ENCODE measurements around the gene CSMD2. TPM values are rescaled to one million over a fixed set of nuclear protein-coding genes. Genes with fewer than 3 reads are reported as not detected.

The CSMD2 gene
- total and polyA plus RNA-seq, 2 experiments from 2014 or later = 5.3 to 16.6 TPM

DNA sequence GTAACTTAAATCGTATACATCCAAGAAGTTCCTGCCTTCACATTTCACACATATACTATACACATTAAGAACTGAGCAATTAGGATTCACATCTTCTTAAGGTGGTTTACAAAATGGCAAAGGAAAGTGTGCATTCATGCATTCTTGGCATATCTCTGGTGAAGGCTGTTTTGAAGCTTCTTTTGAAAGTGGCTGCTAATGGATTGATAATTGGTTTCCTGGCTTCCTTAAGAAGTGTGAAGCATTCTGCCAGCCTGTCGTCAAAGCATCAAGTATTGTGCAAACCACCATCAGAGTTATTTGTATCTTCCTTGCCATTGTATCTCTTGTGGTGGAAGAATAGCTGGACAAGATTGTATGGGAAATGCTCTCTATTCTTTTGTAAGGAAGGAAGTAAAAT is 396.2 kb downstream of the CSMD2 start (continued):
- TF ChIP-seq, protein P1, sequence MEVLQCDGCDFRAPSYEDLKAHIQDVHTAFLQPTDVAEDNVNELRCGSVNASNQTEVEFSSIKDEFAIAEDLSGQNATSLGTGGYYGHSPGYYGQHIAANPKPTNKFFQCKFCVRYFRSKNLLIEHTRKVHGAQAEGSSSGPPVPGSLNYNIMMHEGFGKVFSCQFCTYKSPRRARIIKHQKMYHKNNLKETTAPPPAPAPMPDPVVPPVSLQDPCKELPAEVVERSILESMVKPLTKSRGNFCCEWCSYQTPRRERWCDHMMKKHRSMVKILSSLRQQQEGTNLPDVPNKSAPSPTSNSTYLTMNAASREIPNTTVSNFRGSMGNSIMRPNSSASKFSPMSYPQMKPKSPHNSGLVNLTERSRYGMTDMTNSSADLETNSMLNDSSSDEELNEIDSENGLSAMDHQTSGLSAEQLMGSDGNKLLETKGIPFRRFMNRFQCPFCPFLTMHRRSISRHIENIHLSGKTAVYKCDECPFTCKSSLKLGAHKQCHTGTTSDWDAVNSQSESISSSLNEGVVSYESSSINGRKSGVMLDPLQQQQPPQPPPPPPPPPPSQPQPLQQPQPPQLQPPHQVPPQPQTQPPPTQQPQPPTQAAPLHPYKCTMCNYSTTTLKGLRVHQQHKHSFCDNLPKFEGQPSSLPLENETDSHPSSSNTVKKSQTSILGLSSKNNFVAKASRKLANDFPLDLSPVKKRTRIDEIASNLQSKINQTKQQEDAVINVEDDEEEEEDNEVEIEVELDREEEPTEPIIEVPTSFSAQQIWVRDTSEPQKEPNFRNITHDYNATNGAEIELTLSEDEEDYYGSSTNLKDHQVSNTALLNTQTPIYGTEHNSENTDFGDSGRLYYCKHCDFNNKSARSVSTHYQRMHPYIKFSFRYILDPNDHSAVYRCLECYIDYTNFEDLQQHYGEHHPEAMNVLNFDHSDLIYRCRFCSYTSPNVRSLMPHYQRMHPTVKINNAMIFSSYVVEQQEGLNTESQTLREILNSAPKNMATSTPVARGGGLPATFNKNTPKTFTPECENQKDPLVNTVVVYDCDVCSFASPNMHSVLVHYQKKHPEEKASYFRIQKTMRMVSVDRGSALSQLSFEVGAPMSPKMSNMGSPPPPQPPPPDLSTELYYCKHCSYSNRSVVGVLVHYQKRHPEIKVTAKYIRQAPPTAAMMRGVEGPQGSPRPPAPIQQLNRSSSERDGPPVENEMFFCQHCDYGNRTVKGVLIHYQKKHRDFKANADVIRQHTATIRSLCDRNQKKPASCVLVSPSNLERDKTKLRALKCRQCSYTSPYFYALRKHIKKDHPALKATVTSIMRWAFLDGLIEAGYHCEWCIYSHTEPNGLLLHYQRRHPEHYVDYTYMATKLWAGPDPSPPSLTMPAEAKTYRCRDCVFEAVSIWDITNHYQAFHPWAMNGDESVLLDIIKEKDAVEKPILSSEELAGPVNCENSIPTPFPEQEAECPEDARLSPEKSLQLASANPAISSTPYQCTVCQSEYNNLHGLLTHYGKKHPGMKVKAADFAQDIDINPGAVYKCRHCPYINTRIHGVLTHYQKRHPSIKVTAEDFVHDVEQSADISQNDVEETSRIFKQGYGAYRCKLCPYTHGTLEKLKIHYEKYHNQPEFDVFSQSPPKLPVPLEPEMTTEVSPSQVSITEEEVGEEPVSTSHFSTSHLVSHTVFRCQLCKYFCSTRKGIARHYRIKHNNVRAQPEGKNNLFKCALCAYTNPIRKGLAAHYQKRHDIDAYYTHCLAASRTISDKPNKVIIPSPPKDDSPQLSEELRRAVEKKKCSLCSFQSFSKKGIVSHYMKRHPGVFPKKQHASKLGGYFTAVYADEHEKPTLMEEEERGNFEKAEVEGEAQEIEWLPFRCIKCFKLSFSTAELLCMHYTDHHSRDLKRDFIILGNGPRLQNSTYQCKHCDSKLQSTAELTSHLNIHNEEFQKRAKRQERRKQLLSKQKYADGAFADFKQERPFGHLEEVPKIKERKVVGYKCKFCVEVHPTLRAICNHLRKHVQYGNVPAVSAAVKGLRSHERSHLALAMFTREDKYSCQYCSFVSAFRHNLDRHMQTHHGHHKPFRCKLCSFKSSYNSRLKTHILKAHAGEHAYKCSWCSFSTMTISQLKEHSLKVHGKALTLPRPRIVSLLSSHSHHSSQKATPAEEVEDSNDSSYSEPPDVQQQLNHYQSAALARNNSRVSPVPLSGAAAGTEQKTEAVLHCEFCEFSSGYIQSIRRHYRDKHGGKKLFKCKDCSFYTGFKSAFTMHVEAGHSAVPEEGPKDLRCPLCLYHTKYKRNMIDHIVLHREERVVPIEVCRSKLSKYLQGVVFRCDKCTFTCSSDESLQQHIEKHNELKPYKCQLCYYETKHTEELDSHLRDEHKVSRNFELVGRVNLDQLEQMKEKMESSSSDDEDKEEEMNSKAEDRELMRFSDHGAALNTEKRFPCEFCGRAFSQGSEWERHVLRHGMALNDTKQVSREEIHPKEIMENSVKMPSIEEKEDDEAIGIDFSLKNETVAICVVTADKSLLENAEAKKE (CRISPR knock-in tag; IDR thresholded peaks at IDR 0.05) = no peak
- TF ChIP-seq NANOG (IDR thresholded peaks at IDR 0.05; ENCODE audit: borderline replicate concordance) = no peak

GRCh38 chr1:33768106-33768505 is 396.9 kb downstream of the CSMD2 start:
- no peaks in the 10 kb centered on the region for H3K79me2 ChIP-seq (replicated peaks; ENCODE audit: insufficient read depth)
- H3K4me3 Mint-ChIP-seq = no peak overlapping the region
- no peak for ATAC-seq
- H3K27ac ChIP-seq (ENCODE audit: low read depth) = no peak overlapping the region
- DNase-seq (ENCODE audit: low spot score) = no peak
- H3K4me1 Mint-ChIP-seq = no peaks in the 10 kb centered on the region
- H3K36me3 ChIP-seq (ENCODE audit: insufficient read depth) = no peaks in the 10 kb centered on the region
- H3F3A ChIP-seq (replicated peaks; ENCODE audit: low read depth) = no peaks in the 10 kb centered on the region
- H2AFZ ChIP-seq = no peak overlapping the region
- H4K20me1 ChIP-seq (replicated peaks; ENCODE audit: insufficient read depth) = no peaks in the 10 kb centered on the region
- no peak overlapping the region for H3K27ac Mint-ChIP-seq
- no peak overlapping the region for H3K4me3 ChIP-seq
- H3K36me3 Mint-ChIP-seq (ENCODE audit: low read depth) = peaks cover 5% of the 10 kb centered on the region
- H3K9me3 Mint-ChIP-seq = no peaks in the 10 kb centered on the region
- no peak overlapping the region for H3K4me2 ChIP-seq
- H3K9me2 ChIP-seq (ENCODE audit: insufficient read depth) = peaks cover 2% of the 10 kb centered on the region; the same call in 1 of the 2 replicates
- peaks cover 2% of the 10 kb centered on the region for H3K27me3 Mint-ChIP-seq (ENCODE audit: insufficient read depth, low read depth, poor library complexity)
- no peaks in the 10 kb centered on the region for H3K4me1 ChIP-seq (ENCODE audit: insufficient read depth)
- no peaks in the 10 kb centered on the region for H3K27me3 ChIP-seq (ENCODE audit: insufficient read depth)
- TF ChIP-seq CTCF (conservative IDR thresholded peaks at IDR 0.05; ENCODE audit: low read depth in 2 of 2) (no peak), POLR2AphosphoS5 (IDR thresholded peaks at IDR 0.05; ENCODE audit: low read depth) (no peak), JUNB (IDR thresholded peaks at IDR 0.05; ENCODE audit: unreplicated experiment) (no peak), EZH2phosphoT487 (IDR thresholded peaks at IDR 0.05; ENCODE audit: unreplicated experiment) (no peak), ZNF331 (CRISPR knock-in tag; IDR thresholded peaks at IDR 0.05; ENCODE audit: low read depth) (no peak), CREB1 (CRISPR knock-in tag; IDR thresholded peaks at IDR 0.05; ENCODE audit: low read depth) (no peak), STAT1 (IDR thresholded peaks at IDR 0.05; ENCODE audit: unreplicated experiment) (no peak), REST (IDR thresholded peaks at IDR 0.05; ENCODE audit: unreplicated experiment) (no peak)
- TF ChIP-seq, protein P2, sequence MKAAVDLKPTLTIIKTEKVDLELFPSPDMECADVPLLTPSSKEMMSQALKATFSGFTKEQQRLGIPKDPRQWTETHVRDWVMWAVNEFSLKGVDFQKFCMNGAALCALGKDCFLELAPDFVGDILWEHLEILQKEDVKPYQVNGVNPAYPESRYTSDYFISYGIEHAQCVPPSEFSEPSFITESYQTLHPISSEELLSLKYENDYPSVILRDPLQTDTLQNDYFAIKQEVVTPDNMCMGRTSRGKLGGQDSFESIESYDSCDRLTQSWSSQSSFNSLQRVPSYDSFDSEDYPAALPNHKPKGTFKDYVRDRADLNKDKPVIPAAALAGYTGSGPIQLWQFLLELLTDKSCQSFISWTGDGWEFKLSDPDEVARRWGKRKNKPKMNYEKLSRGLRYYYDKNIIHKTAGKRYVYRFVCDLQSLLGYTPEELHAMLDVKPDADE (IDR thresholded peaks at IDR 0.05) = no peak
